Ovary (tissue), 3 donors: ENCODE results near the gene TBCD.
"Not testable (repeated sequence)": the region's sequence is repeated elsewhere in the genome, so short reads cannot be mapped to it uniquely, and the experiment has no call there.

ENCODE experiments used
- CTCF ChIP-seq, 3 donors: fragments of 450-650 bp in 2 of 3; fragments of 200-600 bp in 1 of 3; IDR thresholded peaks; one replicate each; pipeline versions ENCODE4 v1.5.1 to v1.8.0; 2016 to 2022; ENCODE audit warnings: antibody characterized with exemption in 3 of 3, mild to moderate bottlenecking in 1 of 3
- POLR2A ChIP-seq: fragments of 450-650 bp; IDR thresholded peaks from one replicate; pipeline ENCODE4 v1.6.1; 2017; ENCODE audit warnings: antibody characterized with exemption, mild to moderate bottlenecking, moderate library complexity
- donor health status: DM: no; HTN: no; CAD: no.

- TF ChIP-seq CTCF (IDR thresholded peaks at IDR 0.05); POLR2A: not testable (repeated sequence)
Measured at GRCh38 chr17:82744736-82745135, 7.1 kb upstream of the TBCD start.
